Gastrocnemius medialis (tissue), 4 donors: Measurements from ENCODE around the gene ABCC5. TPM values are rescaled to one million over a fixed set of nuclear protein-coding genes. Genes with fewer than 3 reads are reported as not detected.
A peak's percentile ranks its signal among the peaks of the same experiment; 100 is the strongest.

Experiments used
- ATAC-seq, 2 donors: fragments of 150-250 bp; one replicate each; pipeline ENCODE4 v1.9.1; 2016
- DNase-seq, 2 donors: peaks; one replicate each; pipeline ENCODE4 v3.0.0-alpha.2; 2019
- H3K27ac ChIP-seq, 4 donors: fragments of 200-600 bp; sonication (generic); 1 replicate in 1 of 4; 2 replicates in 3 of 4; pipeline ENCODE4 v1.5.1; 2016 to 2018; ENCODE audit warnings: mild to moderate bottlenecking in 2 of 4, moderate library complexity in 1 of 4
- H3K27me3 ChIP-seq, 3 donors: fragments of 200-600 bp; sonication (generic) in 2 of 3; 1 replicate in 1 of 3; 2 replicates in 2 of 3; pipeline versions ENCODE4 v1.5.1 to v1.6.0; 2016 to 2019; ENCODE audit warnings: mild to moderate bottlenecking in 1 of 3, moderate library complexity in 1 of 3
- H3K36me3 ChIP-seq, 2 donors: fragments of 200-600 bp; sonication (generic) in 1 of 2; one replicate each; pipeline ENCODE4 v1.5.1; 2017 to 2018
- H3K4me1 ChIP-seq, 2 donors: fragments of 200-600 bp; sonication (generic) in 1 of 2; one replicate each; pipeline ENCODE4 v1.5.1; 2016 to 2017; ENCODE audit warnings: mild to moderate bottlenecking in 2 of 2
- H3K4me3 ChIP-seq, 4 donors: fragments of 200-600 bp; sonication (generic) in 3 of 4; 1 replicate in 1 of 4; 2 replicates in 3 of 4; pipeline ENCODE4 v1.5.1; 2016 to 2019; ENCODE audit warnings: mild to moderate bottlenecking in 2 of 4
- H3K9me3 ChIP-seq, 3 donors: fragments of 200-600 bp; sonication (generic) in 2 of 3; 1 replicate in 1 of 3; 2 replicates in 2 of 3; pipeline ENCODE4 v1.5.1; 2016 to 2019
- CTCF ChIP-seq, 5 experiments: fragments of 450-650 bp in 3 of 5; fragments of 200-600 bp in 2 of 5; sonication (generic) in 2 of 5; IDR thresholded peaks in 4 of 5; conservative IDR thresholded peaks in 1 of 5; 1 replicate in 4 of 5; 2 replicates in 1 of 5; pipeline ENCODE4 v1.5.1; 2016 to 2019; ENCODE audit warnings: antibody characterized with exemption in 5 of 5, mild to moderate bottlenecking in 3 of 5, moderate library complexity in 3 of 5
- POLR2A ChIP-seq, 2 donors: fragments of 450-650 bp; IDR thresholded peaks; one replicate each; pipeline ENCODE4 v1.6.1; 2017; ENCODE audit warnings: antibody characterized with exemption in 2 of 2, mild to moderate bottlenecking in 2 of 2, moderate library complexity in 2 of 2
- in situ Hi-C, 4 donors: fragments of 200-750 bp; cut with MboI; loops; one replicate each; pipeline versions ENCODE4 v1.15.0 to v1.8.0; 2017; ENCODE audit warnings: low sequenced_read_pairs in 4 of 4
- intact Hi-C: fragments of 100-400 bp; cut with DNase I; formaldehyde crosslinking; loops from one replicate; pipeline ENCODE4 v1.15.1; 2023; ENCODE audit warnings: low total_unique reads
- total RNA-seq, 4 donors: library from RNA; depleted of rRNA; stranded (reverse); fragments of >200 nt; gene quantifications; one replicate each; pipeline versions ENCODE4 v1.1.0 to v1.2.3, GENCODE V29; 2016

ABCC5 gene
- total RNA-seq, 4 donors from 2014 or later = 20.4 to 52.2 (median 39.5) TPM

GRCh38 chr3:183892610-183893214 lies 125.0 kb downstream of the ABCC5 start:
- intact Hi-C loops = no loop called here

GRCh38 chr3:183885766-183886165 lies 131.9 kb downstream of the ABCC5 start:
- ATAC-seq (no peak), DNase-seq (no peak)
- no peaks in the 10 kb centered on the region for H3K36me3 ChIP-seq
- in situ Hi-C loops = loop anchor here (25.0 kb wide), 5 partner anchors 252 to 902 kb away; partner anchors contain the start of genes EIF2B5 (in 3 of the 4), ALG3 (in 1 of the 4), CAMK2N2 (in 1 of the 4) and ECE2 (in 1 of the 4)
- TF ChIP-seq POLR2A (IDR thresholded peaks at IDR 0.05) (no peak), CTCF (IDR thresholded peaks at IDR 0.05 in 4 of 5, conservative IDR thresholded peaks at IDR 0.05 in 1 of 5) (no peak)
- intact Hi-C loops = loop anchor here (2.0 to 10.0 kb wide), 3 partner anchors 363 to 621 kb away; partner anchors contain the start of genes ALG3, EEF1AKMT4 and PSMD2
- H3K27ac ChIP-seq = no peak overlapping the region
- H3K4me1 ChIP-seq = peaks cover 20 to 23% of the 10 kb centered on the region in 2 donors
- no peaks in the 10 kb centered on the region for H3K9me3 ChIP-seq
- no peaks in the 10 kb centered on the region for H3K27me3 ChIP-seq
- no peak overlapping the region for H3K4me3 ChIP-seq

More at GRCh38 chr3:183892610-183893214, 125.0 kb downstream of the ABCC5 start:
- Histone ChIP-seq H3K4me3 (no peak overlapping the region), H3K27me3 (no peaks in the 10 kb centered on the region), H3K36me3 (no peaks in the 10 kb centered on the region), H3K9me3 (no peaks in the 10 kb centered on the region), H3K27ac (no peak overlapping the region), H3K4me1 (peaks cover 0 to 4% of the 10 kb centered on the region in 2 donors)
- in situ Hi-C loops = loop anchor here (5.0 to 25.0 kb wide), 8 partner anchors 122 to 895 kb away; partner anchors contain the start of genes EIF2B5 (in 3 of the 4), ABCC5 (in 1 of the 4), ALG3 (in 1 of the 4) and CAMK2N2 (in 1 of the 4)
- no peak for DNase-seq
- TF ChIP-seq POLR2A (IDR thresholded peaks at IDR 0.05) = no peak
- TF ChIP-seq CTCF (IDR thresholded peaks at IDR 0.05 in 4 of 5, conservative IDR thresholded peaks at IDR 0.05 in 1 of 5) = no peak
- ATAC-seq = no peak

- Histone ChIP-seq H3K9me3 (no peaks in the 10 kb centered on the region), H3K4me1 (peaks cover 20 to 23% of the 10 kb centered on the region in 2 donors), H3K27ac (peak within 1 kb of the TSS; percentile 77 to 90 (median 88)), H3K27me3 (no peaks in the 10 kb centered on the region), H3K36me3 (no peaks in the 10 kb centered on the region), H3K4me3 (peak within 1 kb of the TSS; percentile 83 to 96 (median 92))
- intact Hi-C loops (loop anchor here (1.0 to 10.0 kb wide), 5 partner anchors 58 to 620 kb away; partner anchors contain the start of genes ALG3, EEF1AKMT4 and PSMD2), in situ Hi-C loops (loop anchor here (25.0 kb wide), 5 partner anchors 253 to 903 kb away; partner anchors contain the start of genes EIF2B5 (in 3 of the 4), ALG3 (in 1 of the 4), CAMK2N2 (in 1 of the 4) and ECE2 (in 1 of the 4))
- ATAC-seq (peak; percentile 98 to 99), DNase-seq (peak; percentile 93 to 94)
- peak; percentile 93 to 96 (median 96) for TF ChIP-seq CTCF (IDR thresholded peaks at IDR 0.05 in 4 of 5, conservative IDR thresholded peaks at IDR 0.05 in 1 of 5)
- peak; percentile 43 to 72 for TF ChIP-seq POLR2A (IDR thresholded peaks at IDR 0.05)
Measured at GRCh38 chr3:183884427-183885296, 133.0 kb downstream of the ABCC5 start, which contains the start of gene PARL. TSS of gene PARL (minus strand) at chr3:183884880. CDS start at chr3:183884846, 34 bp downstream.

- ATAC-seq (no peak), DNase-seq (no peak)
- intact Hi-C loops (loop anchor here (1.0 to 10.0 kb wide), 5 partner anchors 58 to 619 kb away; partner anchors contain the start of genes ALG3, EEF1AKMT4 and PSMD2), in situ Hi-C loops (loop anchor here (25.0 kb wide), 5 partner anchors 253 to 903 kb away; partner anchors contain the start of genes EIF2B5 (in 3 of the 4), ALG3 (in 1 of the 4), CAMK2N2 (in 1 of the 4) and ECE2 (in 1 of the 4))
- Histone ChIP-seq H3K4me1 (peaks cover 20 to 23% of the 10 kb centered on the region in 2 donors), H3K36me3 (no peaks in the 10 kb centered on the region), H3K4me3 (peak overlapping the region; percentile 83 to 96 (median 92)), H3K27me3 (no peaks in the 10 kb centered on the region), H3K9me3 (no peaks in the 10 kb centered on the region), H3K27ac (peak overlapping the region; percentile 77 to 90 (median 88))
- no peak for TF ChIP-seq CTCF (IDR thresholded peaks at IDR 0.05 in 4 of 5, conservative IDR thresholded peaks at IDR 0.05 in 1 of 5)
- no peak for TF ChIP-seq POLR2A (IDR thresholded peaks at IDR 0.05)
Measured at GRCh38 chr3:183884097-183884426, 133.6 kb downstream of the ABCC5 start.
